Activated CD4-positive, CD25-positive, alpha-beta regulatory T cell treated with anti-CD3 and anti-CD28 coated beads, Interleukin-2, amount 50 U/mL, for 24 hours (primary cell): ENCODE data around the gene HIRIP3.
"Not testable (repeated sequence)": the region's sequence is repeated elsewhere in the genome, so short reads cannot be mapped to it uniquely, and the experiment has no call there.

Experiments
- ATAC-seq, 2 donors: fragments of 150-1000 bp; cut with Tn5 transposase; one replicate each; pipeline ENCODE4 v1.10.0; 2021; ENCODE audit warnings: mild to moderate bottlenecking in 1 of 2, moderate library complexity in 1 of 2

HIRIP3 gene

GRCh38 chr16:29982560-29983419 lies 12.6 kb downstream of the HIRIP3 start:
- no peak for ATAC-seq

GRCh38 chr16:29978564-29979270 lies 16.7 kb downstream of the HIRIP3 start:
- ATAC-seq: no peak

DNA sequence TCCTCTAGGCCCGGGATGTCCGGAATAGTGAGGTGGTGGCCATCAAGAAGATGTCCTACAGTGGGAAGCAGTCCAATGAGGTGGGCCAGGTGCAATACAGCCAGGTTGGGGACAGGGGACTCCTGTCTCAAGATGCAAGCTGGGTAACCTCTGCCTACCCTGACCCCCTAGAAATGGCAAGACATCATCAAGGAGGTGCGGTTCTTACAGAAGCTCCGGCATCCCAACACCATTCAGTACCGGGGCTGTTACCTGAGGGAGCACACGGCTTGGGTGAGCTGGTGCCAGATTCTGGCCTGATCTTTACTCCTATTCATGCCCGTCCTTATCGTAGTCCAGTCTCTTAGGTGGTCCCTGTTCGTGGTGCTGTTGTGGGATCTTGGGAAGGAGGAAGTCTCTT lies 17.3 kb downstream of the HIRIP3 start:
- no peak for ATAC-seq

- no peak for ATAC-seq
Observed at GRCh38 chr16:29977063-29977825, 18.2 kb downstream of the HIRIP3 start.

DNA sequence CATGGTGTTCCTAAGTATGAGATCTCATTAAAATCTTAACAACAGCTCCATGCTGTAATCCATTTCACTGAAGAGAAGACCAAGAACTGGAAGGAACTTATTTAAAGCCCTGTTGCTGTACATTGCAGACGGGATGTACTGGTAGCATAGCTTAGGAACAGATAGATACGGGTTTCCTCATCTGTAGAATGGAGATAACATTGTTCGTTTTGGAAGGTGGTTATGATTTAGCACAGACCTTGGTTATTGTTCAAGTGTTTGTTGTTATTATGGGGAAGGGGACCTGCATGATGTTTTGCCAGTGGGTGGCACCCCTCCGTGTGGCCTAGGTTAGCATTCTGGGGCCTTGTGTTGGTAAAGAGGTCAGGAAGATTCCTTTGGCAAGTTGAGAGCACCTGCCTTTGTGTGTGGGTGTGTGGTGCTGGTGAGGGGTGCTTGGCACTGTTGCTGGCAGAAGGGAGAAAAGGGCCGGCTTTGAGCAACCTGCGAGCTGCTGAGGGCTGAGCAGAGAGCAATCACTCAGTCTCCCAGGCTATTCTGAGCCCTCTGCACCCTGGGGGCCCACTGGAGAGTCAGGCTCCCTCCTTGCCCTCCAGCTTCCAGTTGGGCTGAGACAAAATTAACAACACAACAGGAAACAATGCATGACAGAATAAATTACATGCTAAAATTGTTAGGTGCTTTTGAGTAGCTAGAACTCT lies 19.5 kb downstream of the HIRIP3 start:
- no peak for ATAC-seq

DNA sequence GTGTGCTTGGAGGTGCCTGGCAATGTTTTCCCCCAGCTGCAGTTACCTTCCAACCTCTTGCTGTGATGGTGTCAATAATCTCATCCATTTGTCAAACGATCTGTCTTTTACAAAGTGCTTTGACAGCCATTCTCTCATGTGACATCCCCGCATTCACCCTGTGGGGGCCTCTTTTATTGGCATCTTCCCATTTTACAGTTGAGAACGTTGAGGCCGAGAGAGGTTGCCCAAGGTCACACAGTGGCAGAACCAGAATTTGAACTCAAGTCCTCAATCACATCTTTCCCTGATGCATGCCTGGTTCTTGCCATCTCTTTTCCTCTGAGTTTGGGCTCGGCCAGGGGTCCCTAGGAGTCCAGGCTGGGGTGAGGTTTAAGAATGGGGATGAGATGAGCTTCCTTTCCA lies 20.3 kb downstream of the HIRIP3 start:
- no peak for ATAC-seq

DNA sequence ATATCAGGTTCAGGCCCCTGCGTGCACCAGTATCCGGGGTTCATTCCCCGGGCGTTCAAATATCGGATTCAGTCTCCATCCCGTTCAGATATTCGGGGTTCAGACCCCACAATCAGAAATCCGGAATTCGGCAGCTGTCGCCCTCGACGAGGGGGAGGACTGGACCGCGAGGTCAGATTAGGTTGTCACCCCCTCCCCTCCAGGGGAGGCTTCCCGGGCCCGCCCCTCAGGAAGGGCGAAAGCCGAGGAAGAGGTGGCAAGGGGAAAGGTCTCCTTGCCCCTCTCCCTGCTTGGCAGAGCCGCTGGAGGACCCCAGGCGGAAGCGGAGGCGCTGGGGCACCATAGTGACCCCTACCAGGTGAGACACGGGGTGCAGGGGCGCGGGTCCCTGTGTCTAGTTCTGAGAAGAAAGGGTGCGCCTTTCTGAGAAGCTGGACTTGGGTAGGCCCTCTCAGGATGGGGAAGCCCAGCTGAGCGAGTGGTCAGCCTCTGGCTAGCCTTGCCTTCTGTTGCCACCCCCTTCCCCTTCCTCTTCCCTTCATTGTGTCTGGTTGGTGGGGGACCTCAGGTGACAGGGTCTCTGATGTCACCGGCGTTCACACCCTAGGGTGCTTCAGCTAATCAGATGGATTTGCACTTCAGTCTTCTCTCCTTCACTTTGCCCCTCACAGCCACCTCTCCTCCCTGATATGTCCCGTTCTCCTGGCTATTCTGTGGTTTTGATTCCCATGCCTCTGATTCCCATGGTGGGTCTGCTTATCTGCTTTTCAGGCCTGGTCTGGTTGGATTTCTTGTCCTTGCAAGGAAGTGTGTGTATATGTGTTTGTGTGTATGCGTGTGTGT lies 20.9 kb downstream of the HIRIP3 start:
- no peak for ATAC-seq

DNA sequence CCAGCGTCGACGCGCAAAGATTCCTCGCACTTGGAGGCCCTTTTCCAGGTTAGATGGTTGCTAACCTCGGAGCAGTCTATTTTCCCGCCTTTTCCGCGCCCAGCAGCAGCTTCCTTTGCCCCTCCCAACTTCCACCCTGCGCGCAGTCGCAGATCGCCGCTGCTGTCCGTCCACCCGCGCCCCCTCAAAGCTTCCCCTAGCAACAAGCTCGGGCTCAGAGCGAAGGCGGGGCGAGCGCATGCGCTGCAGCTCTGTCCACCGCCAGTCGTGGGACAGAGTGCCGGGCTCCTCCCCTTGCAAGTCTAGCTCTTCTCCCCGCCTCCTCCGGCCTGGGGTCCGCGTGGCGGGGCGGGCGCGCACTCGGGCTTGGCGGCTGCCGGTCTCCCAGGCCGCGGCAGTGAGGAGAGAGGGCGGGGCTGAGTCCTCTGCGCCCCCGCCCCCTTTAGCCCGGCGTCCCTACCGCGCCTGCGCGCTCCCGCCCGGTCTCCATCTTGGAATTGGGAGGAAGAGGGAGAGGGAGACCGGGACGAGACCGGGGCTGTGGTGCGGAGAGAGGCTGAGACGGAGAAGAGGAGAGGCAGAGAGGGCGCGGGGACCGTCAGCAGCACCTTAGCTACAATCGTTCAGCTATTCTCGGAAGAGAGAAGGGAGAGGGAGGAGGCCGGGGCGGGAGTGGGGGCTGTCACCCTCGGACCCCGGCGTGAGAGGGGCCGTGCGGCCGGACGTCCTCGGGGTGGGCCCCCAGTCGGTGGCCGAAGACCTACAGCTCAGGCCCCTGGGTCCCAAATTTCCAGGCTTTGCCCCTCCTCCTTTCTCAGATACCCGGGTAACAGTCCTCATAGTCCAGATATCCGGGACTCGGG lies 21.8 kb downstream of the HIRIP3 start, which contains the start of gene TAOK2:
TAOK2 (plus strand) TSS at position 485 of the 863 bp plus-strand sequence. CDS start 3,905 bp downstream, outside the sequence.
- ATAC-seq: peak; percentile 99

DNA sequence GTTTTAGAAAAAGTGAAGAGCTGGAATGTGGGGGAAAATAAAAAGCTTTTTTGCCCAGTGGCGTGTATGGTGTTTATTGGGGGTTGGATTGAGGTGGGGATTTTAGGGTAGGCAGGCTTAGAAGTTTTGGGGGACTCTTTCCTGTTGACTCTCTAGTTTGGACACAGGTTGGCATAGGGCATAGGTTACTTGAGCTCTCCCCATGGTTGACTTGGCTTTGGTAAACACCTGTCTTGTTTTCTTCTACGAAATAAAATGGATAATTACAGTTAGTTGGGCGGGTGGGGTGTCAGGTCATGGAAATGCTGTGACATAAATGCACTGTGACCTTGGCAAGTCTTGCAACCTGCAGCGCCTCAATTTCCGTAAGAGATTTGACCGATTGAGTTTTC lies 22.4 kb downstream of the HIRIP3 start:
- no peak for ATAC-seq

DNA sequence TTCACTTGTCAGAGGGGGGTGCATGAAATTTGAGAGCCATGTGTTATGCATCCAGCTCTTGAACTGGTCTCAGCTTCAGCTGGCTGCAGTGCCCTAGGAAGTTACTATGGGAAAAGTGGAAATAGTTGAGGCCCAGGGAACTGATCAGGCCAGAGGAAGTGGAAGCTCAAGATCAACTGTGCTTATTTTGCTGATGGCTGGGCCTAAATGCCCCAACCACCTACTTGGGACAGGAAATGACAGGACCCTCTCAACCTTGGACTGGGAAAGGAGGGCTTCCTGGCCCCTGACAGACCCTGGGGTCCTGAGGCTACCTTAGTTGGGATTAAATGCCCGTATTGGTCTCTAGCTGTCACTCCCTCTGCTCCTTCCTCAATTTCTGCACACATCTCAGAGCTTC lies 22.9 kb downstream of the HIRIP3 start:
- ATAC-seq: no peak

DNA sequence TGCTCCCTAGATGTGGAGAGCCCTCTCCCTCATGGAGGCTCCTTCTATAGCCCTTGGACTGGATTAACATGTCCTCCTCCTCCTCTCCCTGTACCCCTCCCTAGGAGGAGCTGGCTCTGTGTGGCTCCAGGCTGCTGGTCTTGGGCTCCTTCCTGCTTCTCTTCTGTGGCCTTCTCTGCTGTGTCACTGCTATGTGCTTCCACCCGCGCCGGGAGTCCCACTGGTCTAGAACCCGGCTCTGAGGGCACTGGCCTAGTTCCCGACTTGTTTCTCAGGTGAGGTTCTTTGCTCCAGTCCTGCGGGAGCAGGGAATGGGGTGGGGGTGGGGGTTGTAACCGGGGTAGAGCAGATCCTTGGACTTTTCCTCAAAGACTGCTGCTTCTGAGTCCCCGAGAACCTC lies 24.1 kb downstream of the HIRIP3 start:
- ATAC-seq: no peak

GRCh38 chr16:29968205-29968604 lies 27.2 kb downstream of the HIRIP3 start:
- no peak for ATAC-seq

- ATAC-seq: no peak
Observed at GRCh38 chr16:29963021-29963743, 32.2 kb downstream of the HIRIP3 start.

- no peak for ATAC-seq
Observed at GRCh38 chr16:29962344-29962994, 32.9 kb downstream of the HIRIP3 start.

DNA sequence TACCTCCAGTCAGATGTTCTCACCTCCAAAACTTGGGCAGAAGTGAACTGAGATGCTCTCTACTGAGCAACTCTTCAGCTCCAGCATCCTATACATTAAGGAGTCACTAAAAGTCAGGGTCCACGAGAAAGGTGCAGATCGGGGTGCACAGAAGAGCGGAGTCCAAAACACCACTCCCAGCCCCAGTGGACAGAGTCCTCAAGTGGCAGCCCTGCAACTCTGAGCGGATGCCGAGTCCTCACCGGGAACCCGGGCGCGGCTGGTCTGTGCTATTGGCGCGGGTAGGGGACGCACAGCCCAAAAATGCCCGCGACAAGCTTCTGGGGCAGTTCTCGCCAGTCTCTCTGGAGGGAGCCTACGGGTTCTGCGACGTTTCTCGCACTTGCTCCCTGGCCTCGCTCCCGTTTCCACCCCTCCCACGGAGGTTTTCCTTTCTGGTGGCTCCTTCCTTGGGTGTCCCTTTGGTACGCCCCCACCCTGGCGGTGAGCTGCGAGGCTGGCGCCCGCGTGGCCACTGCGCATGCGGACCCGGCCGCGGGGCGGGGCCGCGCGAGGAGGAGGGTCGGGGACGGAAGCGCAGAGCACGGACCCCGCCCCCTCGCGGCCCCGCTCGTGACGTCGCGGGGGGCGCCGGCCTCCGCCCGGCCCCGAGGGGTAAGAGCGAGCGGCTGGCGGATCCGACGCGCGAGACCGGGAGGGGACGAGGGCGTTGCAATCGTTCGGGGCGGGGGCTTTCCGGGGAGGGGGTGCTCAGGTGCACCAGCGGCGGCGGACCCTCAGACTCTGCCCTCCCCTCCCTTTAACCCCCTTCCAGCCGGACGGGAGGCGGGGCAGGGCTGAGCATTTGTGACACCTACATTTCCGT lies 33.7 kb downstream of the HIRIP3 start, which contains the start of gene TMEM219:
TMEM219 (plus strand) TSS at position 601 of the 865 bp plus-strand sequence. CDS start 1,065 bp downstream, outside the sequence.
- peak; percentile 86 to 88 for ATAC-seq

DNA sequence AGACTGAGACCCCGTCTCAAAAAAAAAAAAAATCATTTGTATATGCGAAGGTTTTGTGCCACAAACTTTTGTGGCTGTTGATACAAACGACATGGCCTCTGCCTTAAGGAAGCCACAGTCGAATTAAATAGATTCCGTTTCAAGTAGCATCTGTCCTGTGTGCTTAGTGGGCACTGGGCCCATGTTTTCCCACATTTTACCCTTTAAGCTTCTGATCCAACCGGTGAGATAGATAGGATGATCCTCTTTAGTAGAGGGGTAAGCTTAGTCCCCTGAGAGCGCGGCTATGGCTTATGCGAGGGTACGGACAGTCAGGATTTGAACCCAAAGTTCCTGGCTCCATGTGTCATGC lies 34.3 kb downstream of the HIRIP3 start:
- ATAC-seq: no peak

GRCh38 chr16:29959821-29960220 lies 35.6 kb downstream of the HIRIP3 start:
- ATAC-seq: not testable (repeated sequence)

DNA sequence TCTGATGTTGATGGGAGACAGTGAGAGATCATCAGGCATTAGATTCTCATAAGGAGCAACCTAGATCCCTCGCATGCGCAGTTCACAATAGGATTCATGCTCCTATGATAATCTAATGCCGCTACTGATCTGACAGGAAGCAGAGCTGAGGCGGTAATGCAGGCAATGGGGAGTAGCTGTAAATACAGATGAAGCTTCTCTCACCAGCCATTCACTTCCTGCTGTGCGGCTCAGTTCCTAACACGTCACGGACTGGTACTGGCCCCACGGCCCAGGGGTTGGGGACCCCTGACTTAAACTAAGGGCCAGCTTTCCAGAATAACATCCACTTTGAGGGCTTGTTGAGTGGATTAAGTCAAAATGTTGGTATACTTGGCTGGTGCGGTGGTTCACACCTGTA lies 36.1 kb downstream of the HIRIP3 start:
- ATAC-seq: no peak
